NCI-H1436 (cell line): ENCODE measurements around the gene MAD2L1BP.
"Not testable (repeated sequence)": the region's sequence is repeated elsewhere in the genome, so short reads cannot be mapped to it uniquely, and the experiment has no call there.

Experiments used
- DNase-seq: peaks from one replicate; lab custom pipeline; 2025; lab: John Stamatoyannopoulos, UW

MAD2L1BP gene, protein sequence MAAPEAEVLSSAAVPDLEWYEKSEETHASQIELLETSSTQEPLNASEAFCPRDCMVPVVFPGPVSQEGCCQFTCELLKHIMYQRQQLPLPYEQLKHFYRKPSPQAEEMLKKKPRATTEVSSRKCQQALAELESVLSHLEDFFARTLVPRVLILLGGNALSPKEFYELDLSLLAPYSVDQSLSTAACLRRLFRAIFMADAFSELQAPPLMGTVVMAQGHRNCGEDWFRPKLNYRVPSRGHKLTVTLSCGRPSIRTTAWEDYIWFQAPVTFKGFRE

DNA sequence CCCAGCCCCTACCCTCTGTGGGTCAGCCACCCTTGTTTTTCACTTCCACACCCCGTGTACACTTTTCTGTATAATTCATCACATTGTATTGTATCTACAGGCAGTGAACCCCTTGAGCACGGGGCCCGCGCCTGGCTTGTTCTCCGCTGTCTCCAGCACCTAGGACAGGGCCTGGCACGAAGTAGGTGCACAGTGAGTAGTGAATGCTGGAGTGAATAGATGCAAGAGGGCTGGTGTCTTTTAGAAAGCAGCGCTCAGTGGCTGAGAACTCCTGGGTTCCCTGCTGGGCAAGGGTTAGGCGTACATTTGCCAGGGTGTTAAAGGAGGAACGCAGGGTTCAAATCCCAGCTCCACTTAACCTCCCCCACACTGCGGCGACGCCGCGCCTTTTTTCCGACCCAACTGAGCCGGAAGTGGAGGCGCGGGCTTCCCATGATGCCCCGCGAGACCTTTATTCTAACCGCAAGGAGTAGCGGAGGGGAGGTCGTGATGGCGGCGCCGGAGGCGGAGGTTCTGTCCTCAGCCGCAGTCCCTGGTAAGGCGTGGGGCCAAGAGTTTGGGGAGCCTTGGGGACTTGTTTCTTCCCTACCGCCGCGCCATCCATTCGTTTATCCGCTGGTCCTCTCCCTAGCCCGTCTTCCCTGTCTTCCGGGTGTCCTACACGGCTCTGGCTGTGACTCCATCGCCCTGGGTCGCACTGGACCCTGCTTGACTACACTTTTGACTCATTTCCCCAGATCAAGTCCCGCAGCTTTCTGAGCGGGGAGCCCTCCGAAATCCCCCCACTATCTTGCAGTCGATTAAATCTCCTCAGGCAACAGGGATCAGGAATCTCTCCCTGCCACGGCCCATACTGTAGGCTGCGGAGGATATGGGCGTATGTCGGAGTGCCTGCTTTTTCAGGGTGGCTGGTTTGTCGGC lies at the start of gene MAD2L1BP:
Gene MAD2L1BP (plus strand): TSS at position 454 of the 921 bp plus-strand sequence. CDS start 36 bp downstream, at position 490.
- DNase-seq, result peak; percentile 89

DNA sequence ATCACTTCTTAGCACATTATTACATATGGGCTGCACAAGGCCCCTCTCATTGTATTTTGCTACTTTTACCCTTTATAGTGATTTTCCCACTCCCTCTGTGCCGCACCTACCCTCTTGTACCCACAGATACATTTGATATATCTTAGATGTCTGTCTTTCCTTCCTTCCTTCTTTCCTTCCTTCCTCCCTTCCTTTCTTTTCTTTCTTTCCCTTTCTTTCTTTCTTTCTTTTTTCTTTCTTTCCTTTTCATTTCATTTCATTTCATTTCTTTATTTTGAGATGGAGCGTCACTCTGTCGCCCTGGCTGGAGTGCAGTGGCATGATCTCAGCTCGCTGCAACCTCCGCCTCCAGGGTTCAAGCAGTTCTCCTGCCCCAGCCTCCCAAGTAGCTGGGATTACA lies 47.4 kb upstream of the MAD2L1BP start:
- DNase-seq, result no peak

DNA sequence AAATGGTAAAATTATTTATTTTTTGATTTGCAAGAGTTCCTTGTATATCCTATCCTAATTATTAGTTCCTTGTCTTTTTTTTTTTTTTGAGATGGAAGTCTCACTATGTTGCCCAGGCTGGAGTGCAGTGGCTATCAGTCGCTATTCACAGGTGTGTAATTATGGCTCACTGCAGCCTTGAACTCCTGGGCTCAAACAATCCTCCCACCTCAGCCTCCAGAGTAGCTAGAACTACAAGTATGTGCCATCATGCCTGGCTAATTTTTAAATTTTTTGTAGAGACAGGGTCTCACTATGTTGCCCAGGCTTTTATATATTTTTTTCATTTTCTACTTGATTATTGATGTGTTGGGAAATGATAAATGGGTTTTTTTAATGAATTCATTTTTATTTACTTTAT lies 46.1 kb upstream of the MAD2L1BP start:
- DNase-seq, result not testable (repeated sequence)

DNA sequence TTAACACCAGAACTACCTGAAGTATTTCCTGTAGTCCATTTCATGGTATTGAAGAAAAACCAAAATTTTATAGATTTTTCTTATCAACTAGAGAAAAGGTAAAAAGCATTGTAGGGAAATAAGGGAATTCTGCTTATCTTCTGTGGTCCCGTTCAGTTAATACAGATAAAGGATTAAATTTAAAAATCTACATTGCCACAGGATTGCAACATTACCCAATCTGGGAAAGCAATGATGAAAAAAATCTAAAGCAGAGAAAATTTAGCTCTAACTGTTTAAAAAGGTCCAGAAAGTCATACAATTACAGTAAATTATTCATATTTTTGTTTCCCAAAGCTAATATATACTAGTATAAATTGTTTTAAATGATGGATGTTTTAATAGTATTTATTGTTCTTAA lies 41.7 kb upstream of the MAD2L1BP start:
- no peak for DNase-seq

DNA sequence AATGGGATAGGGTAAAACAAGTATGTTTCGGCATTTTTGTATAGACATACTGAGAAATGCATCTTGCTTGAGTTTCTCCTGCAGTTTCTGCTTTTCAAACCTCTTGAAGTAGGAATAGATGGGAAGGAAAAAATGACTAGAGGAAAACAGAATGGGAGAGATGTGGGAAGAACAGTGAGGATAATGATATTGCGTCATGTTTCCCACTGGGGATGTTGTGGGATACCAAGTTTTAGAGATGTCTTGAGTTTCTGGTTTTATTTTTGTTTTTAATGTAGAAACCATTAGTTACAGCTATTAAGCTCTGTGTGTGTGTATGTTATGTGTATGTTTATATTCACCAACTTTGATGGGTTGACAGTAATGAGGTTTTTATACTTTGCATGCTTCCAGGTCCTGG lies 35.0 kb upstream of the MAD2L1BP start:
- DNase-seq, result no peak

DNA sequence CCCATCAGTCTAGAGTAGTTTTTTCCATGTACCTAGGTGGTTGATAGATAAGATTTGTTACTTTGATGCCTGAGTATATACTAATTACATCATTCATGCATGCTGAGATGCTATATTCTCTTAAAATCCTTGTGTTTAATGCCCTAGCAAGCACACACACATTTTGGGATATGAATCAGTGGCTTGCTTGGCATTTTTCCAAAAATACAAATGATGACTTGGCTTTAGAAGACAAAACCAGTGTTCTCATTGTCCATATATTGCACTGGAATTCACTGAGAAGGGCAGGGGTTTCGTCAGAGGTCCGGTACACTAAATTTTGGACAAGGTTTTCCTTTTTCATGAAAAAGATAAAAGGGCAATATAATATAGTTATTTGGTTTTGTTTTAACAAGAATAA lies 31.5 kb upstream of the MAD2L1BP start:
- no peak for DNase-seq

DNA sequence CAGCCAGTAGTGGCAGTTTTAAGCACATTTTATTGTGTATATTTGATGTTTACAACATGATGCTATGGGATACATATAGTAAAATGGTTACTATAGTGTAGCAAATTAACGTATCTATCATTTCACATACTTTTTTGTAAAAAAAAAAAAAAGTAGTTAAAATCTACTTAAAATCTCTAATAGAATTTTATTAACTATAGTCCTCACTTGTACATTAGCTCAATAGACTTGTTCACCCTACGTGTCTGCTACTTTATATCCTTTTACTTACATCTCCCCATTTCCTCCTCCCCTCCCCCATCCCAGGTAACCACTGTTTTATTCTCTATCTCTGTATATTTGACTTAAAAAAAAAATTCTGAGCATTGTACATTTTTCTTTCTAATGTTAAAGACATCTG lies 29.6 kb upstream of the MAD2L1BP start:
- no peak for DNase-seq

DNA sequence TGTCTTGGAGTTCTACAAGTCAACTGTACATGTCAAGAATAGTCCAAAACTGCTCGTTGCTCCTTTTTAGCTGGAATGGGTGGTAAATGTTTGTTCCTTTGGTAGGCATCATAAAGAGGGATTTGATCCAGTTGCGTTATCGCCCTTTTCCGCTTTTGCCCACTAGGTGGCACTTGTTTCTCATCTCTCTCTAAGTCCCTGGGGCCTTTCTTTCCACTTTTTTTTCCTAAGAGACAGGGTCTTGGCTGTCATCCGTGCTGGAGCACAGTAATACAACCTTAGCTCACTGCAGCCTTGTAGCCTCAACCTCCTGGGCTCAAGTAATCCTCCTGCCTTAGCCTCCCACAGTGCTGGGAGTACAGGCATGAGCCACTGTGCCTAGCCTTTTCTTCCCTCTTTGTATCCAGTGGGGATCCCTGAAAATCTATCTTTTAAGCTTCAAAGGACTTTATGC lies 27.3 kb upstream of the MAD2L1BP start:
- DNase-seq, result peak; percentile 74

DNA sequence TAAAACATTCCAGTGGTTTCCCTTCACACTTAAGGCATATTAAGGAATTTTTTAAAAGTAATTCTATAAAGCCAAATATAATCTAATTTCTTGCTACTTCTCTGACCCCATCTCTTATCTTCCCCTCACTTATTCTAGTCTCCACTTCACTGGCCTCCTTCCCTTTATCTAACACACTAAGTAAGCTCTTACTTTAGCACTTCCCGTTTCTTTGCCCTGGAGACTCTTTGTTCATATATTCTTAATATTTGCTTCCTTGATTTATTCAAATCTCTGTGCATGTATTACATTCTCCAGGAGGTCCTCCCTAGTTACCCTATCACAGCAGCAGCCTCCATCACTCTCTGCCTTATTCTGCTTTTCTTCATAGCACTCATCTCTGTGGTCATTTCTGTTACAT lies 26.8 kb upstream of the MAD2L1BP start:
- DNase-seq, result no peak

DNA sequence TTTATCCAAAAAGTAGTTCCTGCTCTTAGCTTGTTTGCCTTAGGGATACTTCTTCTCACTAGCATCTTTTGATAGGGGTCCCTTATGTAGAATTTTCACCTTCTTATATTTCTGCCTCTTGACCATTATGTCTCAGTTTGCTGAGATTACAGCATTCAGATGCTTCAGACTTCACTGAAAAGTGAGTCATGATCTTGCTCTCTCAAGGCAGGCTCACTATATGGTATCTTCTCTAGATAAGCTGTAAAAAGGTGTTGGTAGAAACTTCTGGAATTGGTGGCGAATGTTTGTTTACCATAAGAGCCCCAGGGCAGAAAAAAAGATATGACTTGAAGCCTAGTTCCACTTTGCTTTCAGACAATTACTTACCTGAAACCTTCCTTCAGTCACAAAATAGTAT lies 26.2 kb upstream of the MAD2L1BP start:
- DNase-seq, result no peak

DNA sequence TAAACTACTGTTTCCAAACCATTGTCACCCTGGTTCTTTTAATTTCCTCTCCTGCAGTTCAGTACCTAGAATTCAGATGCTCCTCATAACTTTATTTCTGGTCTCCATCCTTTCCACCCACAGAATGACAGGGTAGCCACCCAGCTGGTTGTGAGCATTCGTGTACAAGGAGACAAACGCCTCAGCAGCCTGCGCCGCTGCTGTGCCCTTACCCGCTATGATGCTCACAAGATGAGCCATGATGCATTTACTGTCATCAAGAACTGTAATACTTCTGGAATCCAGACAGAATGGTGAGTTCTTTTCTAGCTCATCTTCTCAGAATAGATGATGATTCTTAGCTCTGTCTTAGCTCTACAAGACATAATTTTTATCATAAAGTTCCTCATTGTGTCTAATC lies 25.2 kb upstream of the MAD2L1BP start:
- no peak for DNase-seq

DNA sequence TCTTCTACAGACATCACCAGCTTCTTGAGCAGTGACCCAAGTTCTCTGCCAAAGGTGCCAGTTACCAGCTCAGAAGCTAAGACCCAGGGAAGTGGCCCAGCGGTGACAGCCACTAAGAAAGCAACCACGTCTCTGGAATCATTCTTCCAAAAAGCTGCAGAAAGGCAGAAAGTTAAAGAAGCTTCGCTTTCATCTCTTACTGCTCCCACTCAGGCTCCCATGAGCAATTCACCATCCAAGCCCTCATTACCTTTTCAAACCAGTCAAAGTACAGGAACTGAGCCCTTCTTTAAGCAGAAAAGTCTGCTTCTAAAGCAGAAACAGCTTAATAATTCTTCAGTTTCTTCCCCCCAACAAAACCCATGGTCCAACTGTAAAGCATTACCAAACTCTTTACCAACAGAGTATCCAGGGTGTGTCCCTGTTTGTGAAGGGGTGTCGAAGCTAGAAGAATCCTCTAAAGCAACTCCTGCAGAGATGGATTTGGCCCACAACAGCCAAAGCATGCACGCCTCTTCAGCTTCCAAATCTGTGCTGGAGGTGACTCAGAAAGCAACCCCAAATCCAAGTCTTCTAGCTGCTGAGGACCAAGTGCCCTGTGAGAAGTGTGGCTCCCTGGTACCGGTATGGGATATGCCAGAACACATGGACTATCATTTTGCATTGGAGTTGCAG lies 21.8 kb upstream of the MAD2L1BP start:
- no peak for DNase-seq

DNA sequence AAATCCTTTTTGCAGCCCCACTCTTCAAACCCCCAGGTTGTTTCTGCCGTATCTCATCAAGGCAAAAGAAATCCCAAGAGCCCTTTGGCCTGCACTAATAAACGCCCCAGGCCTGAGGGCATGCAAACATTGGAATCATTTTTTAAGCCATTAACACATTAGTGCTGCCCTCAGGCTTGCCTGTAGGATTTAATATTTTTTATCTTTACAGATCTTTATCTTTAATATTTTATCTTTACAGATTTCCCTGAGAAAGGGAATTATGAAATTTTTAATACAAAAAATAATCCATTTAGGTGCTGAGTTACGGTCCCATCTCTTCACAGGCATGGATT lies 21.3 kb upstream of the MAD2L1BP start:
- no peak for DNase-seq

DNA sequence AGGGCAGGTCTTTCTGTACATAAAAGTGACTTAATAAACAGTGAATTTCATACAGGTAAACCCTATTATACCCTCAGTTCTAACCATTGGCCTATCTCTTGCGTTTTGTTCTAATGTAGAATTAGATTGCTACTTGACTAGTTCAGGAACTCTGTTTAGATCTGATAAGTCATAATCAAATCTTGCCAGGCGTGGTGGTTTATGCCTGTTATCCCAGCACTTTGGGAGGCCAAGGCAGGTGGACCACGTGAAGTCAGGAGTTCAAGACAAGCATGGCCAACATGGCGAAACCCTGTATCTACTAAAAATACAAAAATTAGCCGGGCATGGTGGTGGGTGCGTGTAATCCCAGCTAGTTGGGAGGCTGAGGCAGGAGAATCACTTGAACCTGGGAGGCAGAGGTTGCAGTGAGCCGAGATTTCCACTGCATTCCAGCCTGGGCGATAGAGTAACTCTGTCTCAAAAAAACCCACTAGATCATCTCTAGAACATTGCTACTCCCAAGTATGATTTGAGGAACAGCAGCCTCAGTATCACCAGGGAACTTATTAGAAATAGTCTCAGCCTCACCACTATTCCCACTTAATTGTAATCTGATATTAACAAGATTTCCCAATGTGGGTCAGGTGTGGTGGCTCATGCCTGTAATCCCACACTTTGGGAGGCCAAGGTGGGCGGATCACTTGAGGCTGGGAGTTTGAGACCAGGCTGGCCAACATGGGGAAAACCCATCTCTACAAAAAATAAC lies 18.7 kb upstream of the MAD2L1BP start:
- DNase-seq, result no peak

DNA sequence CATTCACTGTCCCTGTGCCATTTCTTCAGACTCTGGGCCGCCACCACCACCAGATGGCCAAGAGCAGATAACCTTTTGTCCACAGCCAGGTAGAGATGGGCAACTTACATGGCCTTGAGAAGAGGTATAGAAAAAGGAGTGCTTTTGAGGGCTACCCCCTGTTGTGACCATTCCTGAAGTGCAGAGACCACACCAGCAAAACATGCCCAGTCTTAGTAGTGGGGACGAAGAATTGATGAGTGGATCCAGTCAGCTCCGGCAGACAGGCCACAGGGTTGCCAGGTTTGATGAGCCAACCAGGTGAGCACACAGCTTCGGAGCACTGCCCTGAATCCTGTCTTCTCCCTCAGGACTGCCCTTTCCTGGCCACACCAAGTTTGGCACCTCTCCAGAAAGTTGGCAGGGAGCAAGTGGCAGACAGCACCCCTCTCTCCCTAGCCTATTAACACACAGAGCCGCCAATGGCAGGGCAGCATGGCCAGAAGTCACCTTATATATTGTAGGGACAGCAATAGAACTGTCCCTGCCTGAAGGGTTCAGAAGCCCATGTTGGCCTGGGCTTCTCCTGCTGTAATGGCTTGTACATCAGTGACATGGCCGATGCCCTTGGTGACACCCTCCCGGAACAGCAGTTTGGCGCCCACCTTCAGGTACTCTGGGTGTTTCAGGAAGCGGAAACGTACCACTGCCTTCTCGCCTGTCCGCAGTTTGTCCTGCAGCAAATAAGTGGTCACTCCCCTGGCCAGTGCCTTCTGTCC lies 14.4 kb upstream of the MAD2L1BP start:
- no peak for DNase-seq

DNA sequence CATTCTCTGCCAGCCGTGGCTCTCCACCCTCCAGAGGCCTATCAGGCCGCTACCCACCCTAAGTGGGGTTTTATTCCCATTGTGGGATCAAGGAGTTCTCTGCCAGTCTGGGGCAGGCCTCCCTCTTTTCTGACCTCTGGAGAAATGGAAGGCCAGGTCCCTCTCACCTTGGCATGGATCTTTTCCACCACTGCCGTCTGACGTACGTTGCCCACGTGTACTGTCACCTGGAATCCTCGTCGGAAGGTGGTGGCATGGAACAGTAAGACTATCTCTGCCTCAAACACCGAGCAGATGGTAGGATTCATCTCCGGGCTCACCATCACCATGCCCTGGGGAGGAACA lies 13.8 kb upstream of the MAD2L1BP start:
- DNase-seq, result no peak

DNA sequence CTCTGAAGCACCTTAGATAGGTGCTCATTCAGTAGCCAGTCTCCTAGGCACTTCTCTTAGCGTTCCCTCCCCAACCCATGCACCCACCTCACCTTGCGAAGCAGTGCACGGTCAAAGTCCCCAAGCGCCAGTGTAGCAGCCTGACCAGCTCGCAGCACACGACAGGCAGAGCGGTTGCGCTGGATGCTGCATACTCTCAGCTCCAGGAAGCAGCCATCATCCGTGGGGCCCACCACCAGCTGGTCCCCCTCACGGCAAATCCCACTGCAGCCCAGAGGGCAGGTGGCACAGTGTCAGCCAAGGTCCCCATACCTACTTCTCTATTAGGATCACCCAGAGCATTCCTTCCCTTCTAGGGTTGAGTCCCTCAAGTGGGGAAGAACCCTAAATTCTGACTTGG lies 13.1 kb upstream of the MAD2L1BP start:
- no peak for DNase-seq

DNA sequence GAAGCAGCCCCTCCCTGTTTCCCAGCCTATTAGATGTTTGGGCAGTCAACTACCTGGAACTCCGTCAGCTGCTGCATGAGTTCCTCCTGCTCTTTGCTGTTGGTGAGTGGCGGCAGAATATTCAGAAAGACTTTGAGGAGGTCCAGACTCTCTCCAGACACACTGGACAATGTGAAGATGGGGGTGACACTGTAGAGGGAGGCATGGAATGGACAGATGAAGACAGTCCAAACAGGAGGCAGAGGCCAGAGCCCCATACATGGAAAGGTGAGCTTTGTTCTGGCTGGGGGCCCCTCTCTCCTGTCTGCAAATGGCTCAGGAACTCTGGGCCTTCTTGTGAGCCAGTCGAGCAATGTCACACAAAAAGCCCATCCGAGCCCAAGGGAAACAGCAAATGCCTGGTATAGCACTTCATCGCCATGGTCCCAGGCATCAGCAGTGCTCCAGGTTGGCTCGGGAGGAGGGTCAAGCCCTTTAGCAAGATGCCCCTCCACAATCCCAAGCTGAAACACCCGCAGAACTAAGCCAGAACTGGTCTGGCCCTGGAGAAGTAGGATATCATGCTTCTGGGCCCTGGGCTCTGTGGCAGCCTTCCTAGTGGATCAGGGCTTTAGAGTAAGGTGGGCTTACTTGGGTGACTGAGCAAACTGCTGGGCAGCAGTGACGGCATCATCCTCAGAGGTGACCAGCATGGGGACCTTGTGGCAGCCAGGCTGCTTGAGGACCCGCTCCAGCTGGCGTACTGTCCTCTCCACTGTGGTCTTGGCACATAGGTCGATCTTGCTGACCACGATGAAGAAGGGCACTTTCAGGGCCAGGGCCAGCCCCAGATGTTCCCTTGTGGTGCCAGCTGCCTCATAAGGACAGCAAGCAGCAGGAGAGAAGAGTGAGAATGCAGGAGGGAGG lies 11.5 kb upstream of the MAD2L1BP start:
- no peak for DNase-seq

DNA sequence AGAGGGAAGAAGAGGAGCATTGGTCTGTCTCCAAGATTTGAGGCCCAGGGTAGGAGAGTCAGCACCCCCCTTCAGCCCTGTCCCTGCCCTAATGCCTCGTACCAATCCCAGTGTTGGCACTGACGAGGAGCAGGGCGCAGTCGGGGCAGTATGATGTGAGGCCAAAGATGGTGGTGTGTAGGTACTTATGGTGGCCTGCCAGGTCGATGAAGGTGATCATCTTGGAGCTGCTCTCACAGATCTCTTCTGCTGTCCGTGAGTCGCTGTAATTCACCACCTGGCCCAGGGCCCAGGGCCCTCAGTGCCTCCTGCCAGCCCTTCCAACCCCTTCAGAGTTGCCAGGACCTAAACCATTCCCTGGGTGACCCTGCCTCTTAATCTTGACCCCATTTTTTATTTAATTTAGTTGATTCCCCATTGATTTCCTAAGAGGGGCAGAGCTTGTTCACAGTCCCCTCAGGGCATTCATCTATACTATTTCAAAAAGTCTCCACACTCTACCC lies 10.8 kb upstream of the MAD2L1BP start:
- no peak for DNase-seq

DNA sequence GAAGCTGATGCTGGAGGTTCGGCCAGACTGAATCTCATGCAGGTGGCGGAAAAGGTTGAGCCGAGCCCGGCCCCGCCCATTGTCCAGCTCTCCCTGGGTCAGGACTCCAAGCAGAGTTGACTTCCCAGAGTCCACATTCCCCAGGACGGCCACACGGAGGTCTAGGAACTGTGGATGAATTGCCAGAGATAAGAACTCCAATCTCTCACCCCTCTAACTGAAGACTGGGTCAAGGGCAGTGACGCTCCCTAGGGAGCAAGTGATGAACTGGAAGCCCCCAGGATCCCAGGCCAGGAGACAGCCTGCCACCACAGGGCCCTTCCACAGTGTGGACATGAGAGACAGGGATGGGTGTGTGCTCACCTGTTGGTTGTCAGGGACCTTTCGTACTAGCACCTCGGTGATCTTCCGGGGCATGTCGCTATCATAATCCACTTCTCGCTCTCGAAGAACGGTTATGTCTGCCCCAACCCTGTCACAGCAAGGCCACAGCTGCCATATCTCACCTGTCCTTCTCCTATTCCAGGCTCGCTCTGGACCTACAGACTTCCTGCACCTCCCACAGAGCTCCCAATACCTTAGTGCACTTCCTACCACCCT lies 10.1 kb upstream of the MAD2L1BP start:
- DNase-seq, result no peak
